Activated CD8-positive, alpha-beta T cell treated with anti-CD3 and anti-CD28 coated beads for 36 hours (primary cell): ENCODE measurements around the gene ERCC4. TPM values are rescaled to one million over a fixed set of nuclear protein-coding genes. Genes with fewer than 3 reads are reported as not detected.

Experiments
- ATAC-seq: fragments of 200-7000 bp; cut with Tn5 transposase; one replicate; pipeline ENCODE4 v1.10.0; 2021; ENCODE audit warnings: mild to moderate bottlenecking, moderate library complexity
- CTCF ChIA-PET: fragments of 350-600 bp; sonication (Branson Sonifier 250); formaldehyde crosslinking; loops from one replicate; lab custom pipeline; 2021; ENCODE audit warnings: antibody characterized with exemption; lab: Charles Lee
- POLR2A ChIA-PET: fragments of 350-600 bp; sonication (Branson Sonifier 250); formaldehyde crosslinking; loops from one replicate; lab custom pipeline; 2021; ENCODE audit warnings: antibody characterized with exemption; lab: Charles Lee
- DNase-seq: peaks from one replicate; pipeline ENCODE4 v3.0.0-alpha.2; 2020
- H3K27ac Mint-ChIP-seq: one replicate; pipeline ENCODE4 v1.8.0; 2021; ENCODE audit warnings: mild to moderate bottlenecking, mixed read lengths
- H3K27me3 Mint-ChIP-seq: one replicate; pipeline ENCODE4 v1.8.0; 2021; ENCODE audit warnings: mixed read lengths
- H3K36me3 Mint-ChIP-seq: one replicate; pipeline ENCODE4 v1.8.0; 2021; ENCODE audit warnings: low read depth, mixed read lengths
- H3K4me1 Mint-ChIP-seq: one replicate; pipeline ENCODE4 v1.8.0; 2021; ENCODE audit warnings: low read depth, mixed read lengths
- H3K4me3 Mint-ChIP-seq: one replicate; pipeline ENCODE4 v1.8.0; 2021; ENCODE audit warnings: mild to moderate bottlenecking, moderate library complexity, mixed read lengths
- H3K9me3 Mint-ChIP-seq: one replicate; pipeline ENCODE4 v1.8.0; 2021; ENCODE audit warnings: mixed read lengths
- intact Hi-C: fragments of 100-400 bp; cut with micrococcal nuclease; formaldehyde crosslinking; loops from one replicate; pipeline ENCODE4 v1.10.0; 2022
- total RNA-seq, 2 experiments: library from RNA; stranded (reverse); gene quantifications; one replicate each; pipeline ENCODE4 v1.2.3, GENCODE V29; 2021
- TF ChIP-seq, protein P1 (sequence below): fragments of 200-600 bp; IDR thresholded peaks from one replicate; pipeline ENCODE4 v1.8.0; 2022; ENCODE audit warnings: antibody characterized with exemption, mild to moderate bottlenecking

The ERCC4 gene
- total RNA-seq, 2 experiments from 2014 or later = 6.2 to 13.3 TPM

DNA sequence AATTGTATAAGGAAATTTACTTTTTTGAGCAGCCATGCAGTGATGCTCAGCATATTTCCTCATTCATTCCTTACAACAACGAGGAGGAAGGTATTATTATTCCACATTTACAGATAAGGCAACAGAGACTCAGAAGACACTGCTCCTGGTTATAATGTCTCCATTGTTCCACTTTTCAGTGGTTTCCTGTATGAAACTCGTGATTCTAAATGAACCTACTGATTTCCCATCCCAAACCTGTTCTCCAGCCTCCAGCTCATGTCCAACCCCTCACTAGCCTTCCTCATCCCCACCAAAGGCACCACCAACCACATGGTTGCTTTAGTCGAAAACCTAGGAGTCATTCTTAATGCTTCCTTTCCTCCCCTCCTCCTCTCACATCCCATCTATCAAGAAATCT lies 12.5 kb upstream of the ERCC4 start:
- ATAC-seq = no peak
- DNase-seq = no peak
- Mint-ChIP-seq H3K4me3 (no peak overlapping the region), H3K27me3 (peaks cover 33% of the 10 kb centered on the region), H3K9me3 (no peaks in the 10 kb centered on the region), H3K4me1 (peaks cover 4% of the 10 kb centered on the region), H3K27ac (no peak overlapping the region), H3K36me3 (no peaks in the 10 kb centered on the region)
- POLR2A ChIA-PET = no interaction called here
- CTCF ChIA-PET = interaction anchor here (0.9 to 4.4 kb wide), 3 partner anchors 9 to 16 kb away, joined by 3 to 40 read pairs (median 4); partner anchors contain the start of gene ERCC4
- intact Hi-C loops = no loop called here
- TF ChIP-seq, protein P1, sequence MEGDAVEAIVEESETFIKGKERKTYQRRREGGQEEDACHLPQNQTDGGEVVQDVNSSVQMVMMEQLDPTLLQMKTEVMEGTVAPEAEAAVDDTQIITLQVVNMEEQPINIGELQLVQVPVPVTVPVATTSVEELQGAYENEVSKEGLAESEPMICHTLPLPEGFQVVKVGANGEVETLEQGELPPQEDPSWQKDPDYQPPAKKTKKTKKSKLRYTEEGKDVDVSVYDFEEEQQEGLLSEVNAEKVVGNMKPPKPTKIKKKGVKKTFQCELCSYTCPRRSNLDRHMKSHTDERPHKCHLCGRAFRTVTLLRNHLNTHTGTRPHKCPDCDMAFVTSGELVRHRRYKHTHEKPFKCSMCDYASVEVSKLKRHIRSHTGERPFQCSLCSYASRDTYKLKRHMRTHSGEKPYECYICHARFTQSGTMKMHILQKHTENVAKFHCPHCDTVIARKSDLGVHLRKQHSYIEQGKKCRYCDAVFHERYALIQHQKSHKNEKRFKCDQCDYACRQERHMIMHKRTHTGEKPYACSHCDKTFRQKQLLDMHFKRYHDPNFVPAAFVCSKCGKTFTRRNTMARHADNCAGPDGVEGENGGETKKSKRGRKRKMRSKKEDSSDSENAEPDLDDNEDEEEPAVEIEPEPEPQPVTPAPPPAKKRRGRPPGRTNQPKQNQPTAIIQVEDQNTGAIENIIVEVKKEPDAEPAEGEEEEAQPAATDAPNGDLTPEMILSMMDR = no peak

DNA sequence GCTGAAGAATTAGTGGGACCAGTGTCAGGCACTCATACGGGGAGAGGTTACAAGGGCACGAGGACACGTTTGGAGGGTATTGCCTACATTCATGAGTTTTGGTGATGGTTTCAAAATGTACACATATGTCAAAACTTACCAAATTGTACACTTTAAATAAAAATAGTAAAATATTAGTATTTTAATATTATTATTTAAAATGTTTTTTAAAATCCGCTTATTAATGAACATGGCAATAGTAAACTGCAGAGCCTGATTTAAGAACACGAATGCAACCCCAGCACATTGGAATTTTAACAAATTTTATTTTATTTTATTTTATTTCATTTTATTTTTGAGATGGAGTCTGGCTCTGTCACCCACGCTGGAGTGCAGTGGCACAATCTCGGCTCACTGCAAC lies 10.9 kb upstream of the ERCC4 start:
- ChIA-PET POLR2A (no interaction called here), CTCF (interaction anchor here (0.7 kb wide), 1 partner anchor 14 kb away, joined by 4 read pairs; no protein-coding TSS in a partner anchor)
- ATAC-seq (no peak), DNase-seq (no peak)
- no peak overlapping the region for H3K27ac Mint-ChIP-seq
- peaks cover 30% of the 10 kb centered on the region for H3K27me3 Mint-ChIP-seq
- H3K9me3 Mint-ChIP-seq = no peaks in the 10 kb centered on the region
- intact Hi-C loops = no loop called here
- no peaks in the 10 kb centered on the region for H3K36me3 Mint-ChIP-seq
- H3K4me1 Mint-ChIP-seq = peaks cover 4% of the 10 kb centered on the region
- TF ChIP-seq, protein P1 = no peak
- no peak overlapping the region for H3K4me3 Mint-ChIP-seq

DNA sequence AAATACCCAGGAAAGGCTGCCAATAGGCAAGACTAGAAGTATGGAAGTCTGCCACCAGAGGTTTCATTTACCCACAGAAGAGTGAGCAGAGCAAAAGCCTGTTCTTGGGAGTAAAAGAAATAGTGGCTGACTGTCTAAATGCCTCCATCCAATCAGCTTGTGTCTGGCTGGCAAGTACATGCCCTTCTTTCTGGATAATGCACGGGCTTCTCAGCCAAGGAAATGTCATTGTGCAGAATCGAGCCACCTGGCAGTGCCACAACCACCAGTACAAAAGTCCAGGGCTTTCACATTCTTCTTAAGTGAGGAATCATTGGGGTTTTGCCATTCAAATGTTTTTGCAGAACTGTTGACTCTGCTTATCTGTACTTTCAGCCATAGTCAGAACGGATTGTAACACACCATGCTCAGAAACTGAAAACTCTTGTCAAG lies 10.1 kb upstream of the ERCC4 start:
- intact Hi-C loops = no loop called here
- H3K27ac Mint-ChIP-seq = no peak overlapping the region
- CTCF ChIA-PET = no interaction called here

DNA sequence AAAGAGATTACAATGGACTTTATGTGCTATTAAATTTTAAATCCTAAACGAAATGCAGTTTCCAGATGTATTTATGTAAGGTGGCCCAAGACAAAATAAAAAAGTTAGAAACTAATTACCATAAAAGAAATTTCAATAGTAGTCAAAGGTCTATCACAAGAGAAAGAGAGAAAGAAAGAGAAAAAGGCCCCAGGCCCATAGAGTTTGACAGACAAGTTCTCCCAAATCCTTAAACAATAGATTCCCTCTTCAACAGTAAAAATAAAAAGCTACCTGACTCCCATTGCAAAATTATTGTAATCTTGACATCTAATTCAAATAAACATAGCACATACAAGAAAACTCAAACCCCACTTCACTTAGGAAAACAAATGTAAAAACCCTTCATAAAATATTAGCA lies 8.6 kb upstream of the ERCC4 start:
- ChIA-PET CTCF (interaction anchor here (0.7 to 1.3 kb wide), 3 partner anchors 8 to 12 kb away, joined by 3 to 6 read pairs (median 3); partner anchors contain the start of gene ERCC4), POLR2A (no interaction called here)
- ATAC-seq = no peak
- Mint-ChIP-seq H3K27ac (no peak overlapping the region), H3K4me1 (peaks cover 3% of the 10 kb centered on the region), H3K27me3 (peaks cover 28% of the 10 kb centered on the region), H3K36me3 (no peaks in the 10 kb centered on the region), H3K9me3 (no peaks in the 10 kb centered on the region), H3K4me3 (no peak overlapping the region)
- TF ChIP-seq, protein P1 = no peak
- intact Hi-C loops = no loop called here
- no peak for DNase-seq

More for the DNA sequence above, 10.1 kb upstream of the ERCC4 start:
- no peaks in the 10 kb centered on the region for H3K36me3 Mint-ChIP-seq
- H3K27me3 Mint-ChIP-seq = peaks cover 33% of the 10 kb centered on the region
- ATAC-seq = no peak
- H3K4me3 Mint-ChIP-seq = no peak overlapping the region
- DNase-seq = no peak
- TF ChIP-seq, protein P1 = no peak
- H3K9me3 Mint-ChIP-seq = no peaks in the 10 kb centered on the region
- POLR2A ChIA-PET = no interaction called here
- peaks cover 4% of the 10 kb centered on the region for H3K4me1 Mint-ChIP-seq

DNA sequence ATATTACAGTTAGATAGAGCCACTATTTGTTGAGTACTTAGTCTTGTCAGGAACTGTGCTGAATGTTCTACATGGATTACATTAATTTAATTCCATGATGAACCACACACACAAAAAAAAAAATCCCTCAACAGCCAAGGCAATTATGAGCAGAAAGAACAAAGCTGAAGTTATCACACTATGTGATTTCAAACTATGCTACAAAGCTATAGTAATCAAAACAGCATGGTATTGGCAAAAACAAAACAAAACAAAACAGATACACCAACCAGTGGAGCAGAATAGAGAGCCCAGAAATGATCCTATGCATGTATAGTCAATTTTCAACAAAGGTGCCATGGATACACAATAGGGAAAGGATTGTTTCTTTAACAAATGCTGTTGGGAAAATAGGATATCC lies 8.1 kb upstream of the ERCC4 start:
- TF ChIP-seq, protein P1 = no peak
- CTCF ChIA-PET = interaction anchor here (1.0 to 1.3 kb wide), 2 partner anchors 8 to 12 kb away, joined by 3 to 6 read pairs; partner anchors contain the start of gene ERCC4
- no peak overlapping the region for H3K27ac Mint-ChIP-seq
- DNase-seq = no peak
- peaks cover 23% of the 10 kb centered on the region for H3K27me3 Mint-ChIP-seq
- ATAC-seq = no peak
- no peaks in the 10 kb centered on the region for H3K4me1 Mint-ChIP-seq
- H3K36me3 Mint-ChIP-seq = no peaks in the 10 kb centered on the region
- POLR2A ChIA-PET = no interaction called here
- no peak overlapping the region for H3K4me3 Mint-ChIP-seq
- no peaks in the 10 kb centered on the region for H3K9me3 Mint-ChIP-seq
- intact Hi-C loops = no loop called here
